A549 (cell line): ENCODE results near the gene DNAH1. TPM values are rescaled to one million over a fixed set of nuclear protein-coding genes. Genes with fewer than 3 reads are reported as not detected.

ENCODE experiments used
- ATAC-seq, 2 experiments: fragments of 200-7000 bp in 1 of 2; fragments of >200 bp in 1 of 2; cut with Nextera tagmentation in 1 of 2; cut with Tn5 transposase in 1 of 2; 3 replicates each; pipeline versions ENCODE4 v1.8.0 to v1.9.1; 2018 to 2020; ENCODE audit warnings: mild to moderate bottlenecking in 1 of 2, moderate library complexity in 1 of 2
- CTCF ChIA-PET: fragments of 300-600 bp; sonication (Branson Sonifier 250); formaldehyde crosslinking; extraction: SDS; loops from one replicate; lab custom pipeline; 2021; ENCODE audit warnings: antibody characterized with exemption, inconsistent platforms; lab: Yijun Ruan, JAX
- POLR2A ChIA-PET: fragments of 350-600 bp; formaldehyde crosslinking; extraction: SDS; loops from one replicate; lab custom pipeline; 2021; ENCODE audit warnings: antibody characterized with exemption, inconsistent platforms; lab: Yijun Ruan, JAX
- DNase-seq, 2 experiments: peaks; one replicate each; pipeline versions ENCODE4 v3.0.0 to v3.0.0-alpha.2; 2011 to 2016; ENCODE audit warnings: low read depth in 1 of 2, low spot score in 1 of 2
- FAIRE-seq: peaks from 2 replicates; lab custom pipeline; 2011; peaks lifted over from hg19 to GRCh38; lab: Jason Lieb, UNC
- H3K27ac ChIP-seq, 2 experiments: fragments of >200 bp; sonication (Bioruptor Twin); formaldehyde crosslinking; 3 replicates each; pipeline ENCODE4 v1.5.1; 2016 to 2017
- H3K4me1 ChIP-seq: fragments of >200 bp; sonication (Bioruptor Twin); formaldehyde crosslinking; 3 replicates; pipeline ENCODE4 v1.6.1; 2016
- H3K4me2 ChIP-seq: fragments of >200 bp; sonication (Bioruptor Twin); formaldehyde crosslinking; 3 replicates; pipeline ENCODE4 v1.6.1; 2016
- H3K4me3 ChIP-seq: fragments of >200 bp; sonication (Bioruptor Twin); formaldehyde crosslinking; 3 replicates; pipeline ENCODE4 v1.5.1; 2016
- H3K9me3 ChIP-seq: fragments of >200 bp; sonication (Bioruptor Twin); formaldehyde crosslinking; 3 replicates; pipeline ENCODE4 v1.6.1; 2016
- EHMT2 ChIP-seq: fragments of 200-600 bp; sonication (generic); IDR thresholded peaks from 2 replicates; pipeline ENCODE4 v1.6.1; 2016; ENCODE audit warnings: antibody characterized with exemption, low read depth, mild to moderate bottlenecking, moderate library complexity
- HOXB13 ChIP-seq: fragments of 250-450 bp; sonication (Bioruptor Pico); IDR thresholded peaks from 2 replicates; pipeline ENCODE4 v1.5.0; 2020; ENCODE audit warnings: low read depth, mild to moderate bottlenecking, moderate library complexity
- MYC ChIP-seq: IDR thresholded peaks from 2 replicates; pipeline ENCODE4 v1.6.1; 2012; ENCODE audit warnings: mild to moderate bottlenecking, inconsistent platforms, low read length, improper control_type of control experiment, borderline replicate concordance
- NR3C1 ChIP-seq: fragments of >200 bp; sonication (Bioruptor Twin); formaldehyde crosslinking; IDR thresholded peaks from 3 replicates; pipeline ENCODE4 v1.6.1; 2017
- RCOR1 ChIP-seq: fragments of 150-350 bp; IDR thresholded peaks from 2 replicates; pipeline ENCODE4 v1.6.1; 2014; ENCODE audit warnings: antibody characterized with exemption, low read length, low read depth
- RNF2 ChIP-seq: fragments of 200-600 bp; sonication (generic); IDR thresholded peaks from 2 replicates; pipeline ENCODE4 v1.6.1; 2016; ENCODE audit warnings: low read depth, mild to moderate bottlenecking, antibody characterized with exemption, moderate library complexity, borderline replicate concordance
- SMC3 ChIP-seq: fragments of >200 bp; sonication (Bioruptor Twin); formaldehyde crosslinking; IDR thresholded peaks from 3 replicates; pipeline ENCODE4 v1.6.1; 2018; ENCODE audit warnings: inconsistent platforms
- ZFP36 ChIP-seq: fragments of 450-650 bp; IDR thresholded peaks from 2 replicates; pipeline ENCODE4 v1.6.1; 2014; ENCODE audit warnings: borderline replicate concordance; ENCODE audit not compliant: partially characterized antibody
- ZSCAN20 ChIP-seq: fragments of 250-450 bp; sonication (Bioruptor Pico); IDR thresholded peaks from 2 replicates; pipeline ENCODE4 v1.8.0; 2022; ENCODE audit warnings: mild to moderate bottlenecking, moderate library complexity
- WGBS: methylation state at CpG from one replicate; pipeline ENCODE4 v1.1.6; 2017; ENCODE audit errors: missing lambda C conversion rate; 5-methylcytosine and 5-hydroxymethylcytosine counted together
- polyA plus RNA-seq, 4 experiments: library from polyadenylated mRNA; depleted of rRNA in 3 of 4; stranded (reverse); fragments of >200 nt; fragmentation: RNase III in 1 of 4; extraction: RNeasy Plus Mini Kit Qiagen cat#74134 plus additional on column Dnase treatment in 1 of 4; gene quantifications; 2 replicates in 3 of 4; 3 replicates in 1 of 4; pipeline ENCODE4 v1.2.3, GENCODE V29; 2011 to 2017
- TF ChIP-seq, protein P1 (sequence below): fragments of >200 bp; sonication (Bioruptor Twin); formaldehyde crosslinking; IDR thresholded peaks from 3 replicates; pipeline ENCODE4 v1.5.1; 2016
- TF ChIP-seq, protein P2 (sequence below): IDR thresholded peaks from 2 replicates; pipeline ENCODE4 v1.6.1; 2012
- TF ChIP-seq, protein P3 (sequence below): fragments of >200 bp; sonication (Bioruptor Twin); formaldehyde crosslinking; IDR thresholded peaks from 3 replicates; pipeline ENCODE4 v1.6.1; 2016
- TF ChIP-seq, protein P4 (sequence below): IDR thresholded peaks from 2 replicates; pipeline ENCODE4 v1.6.1; 2012
- TF ChIP-seq, protein P5 (sequence below): fragments of 250-450 bp; sonication (Bioruptor Pico); IDR thresholded peaks from 2 replicates; pipeline ENCODE4 v1.5.0; 2021; ENCODE audit warnings: mild to moderate bottlenecking, moderate library complexity, borderline replicate concordance
- TF ChIP-seq, protein P6 (sequence below): fragments of 150-350 bp; IDR thresholded peaks from 2 replicates; pipeline ENCODE4 v1.6.1; 2014; ENCODE audit warnings: low read depth, mild to moderate bottlenecking, low read length

Gene DNAH1
- polyA plus RNA-seq, 2 of the 4 experiments (the other 2 are of a cell fraction), result 0.65 to 1.6 TPM

DNA sequence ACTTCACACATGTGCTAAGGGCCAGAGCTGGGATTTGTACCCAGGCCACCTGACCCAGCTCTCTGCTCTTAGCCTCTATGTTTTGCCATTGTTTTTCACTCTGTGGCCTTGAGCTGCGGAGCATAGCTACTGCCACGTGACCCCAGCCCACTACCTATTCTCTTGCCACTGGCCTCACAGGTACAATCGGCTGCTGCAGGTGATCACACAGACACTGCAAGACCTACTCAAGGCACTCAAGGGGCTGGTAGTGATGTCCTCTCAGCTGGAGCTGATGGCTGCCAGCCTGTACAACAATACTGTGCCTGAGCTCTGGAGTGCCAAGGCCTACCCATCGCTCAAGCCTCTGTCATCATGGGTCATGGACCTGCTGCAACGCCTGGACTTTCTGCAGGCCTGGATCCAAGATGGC lies 82.6 kb downstream of the DNAH1 start:
- no peaks in the 10 kb centered on the region for H3K9me3 ChIP-seq
- no peak for FAIRE-seq
- ATAC-seq, result no peak
- no peak overlapping the region for H3K27ac ChIP-seq
- TF ChIP-seq EHMT2 (no peak), RNF2 (no peak), SMC3 (no peak), ZSCAN20 (CRISPR knock-in tag) (no peak), NR3C1 (no peak), RCOR1 (no peak), HOXB13 (CRISPR knock-in tag) (no peak)
- TF ChIP-seq, protein P1, sequence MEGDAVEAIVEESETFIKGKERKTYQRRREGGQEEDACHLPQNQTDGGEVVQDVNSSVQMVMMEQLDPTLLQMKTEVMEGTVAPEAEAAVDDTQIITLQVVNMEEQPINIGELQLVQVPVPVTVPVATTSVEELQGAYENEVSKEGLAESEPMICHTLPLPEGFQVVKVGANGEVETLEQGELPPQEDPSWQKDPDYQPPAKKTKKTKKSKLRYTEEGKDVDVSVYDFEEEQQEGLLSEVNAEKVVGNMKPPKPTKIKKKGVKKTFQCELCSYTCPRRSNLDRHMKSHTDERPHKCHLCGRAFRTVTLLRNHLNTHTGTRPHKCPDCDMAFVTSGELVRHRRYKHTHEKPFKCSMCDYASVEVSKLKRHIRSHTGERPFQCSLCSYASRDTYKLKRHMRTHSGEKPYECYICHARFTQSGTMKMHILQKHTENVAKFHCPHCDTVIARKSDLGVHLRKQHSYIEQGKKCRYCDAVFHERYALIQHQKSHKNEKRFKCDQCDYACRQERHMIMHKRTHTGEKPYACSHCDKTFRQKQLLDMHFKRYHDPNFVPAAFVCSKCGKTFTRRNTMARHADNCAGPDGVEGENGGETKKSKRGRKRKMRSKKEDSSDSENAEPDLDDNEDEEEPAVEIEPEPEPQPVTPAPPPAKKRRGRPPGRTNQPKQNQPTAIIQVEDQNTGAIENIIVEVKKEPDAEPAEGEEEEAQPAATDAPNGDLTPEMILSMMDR, result no peak
- TF ChIP-seq, protein P2, sequence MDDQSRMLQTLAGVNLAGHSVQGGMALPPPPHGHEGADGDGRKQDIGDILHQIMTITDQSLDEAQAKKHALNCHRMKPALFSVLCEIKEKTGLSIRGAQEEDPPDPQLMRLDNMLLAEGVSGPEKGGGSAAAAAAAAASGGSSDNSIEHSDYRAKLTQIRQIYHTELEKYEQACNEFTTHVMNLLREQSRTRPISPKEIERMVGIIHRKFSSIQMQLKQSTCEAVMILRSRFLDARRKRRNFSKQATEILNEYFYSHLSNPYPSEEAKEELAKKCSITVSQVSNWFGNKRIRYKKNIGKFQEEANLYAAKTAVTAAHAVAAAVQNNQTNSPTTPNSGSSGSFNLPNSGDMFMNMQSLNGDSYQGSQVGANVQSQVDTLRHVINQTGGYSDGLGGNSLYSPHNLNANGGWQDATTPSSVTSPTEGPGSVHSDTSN, result no peak
- TF ChIP-seq, protein P3, sequence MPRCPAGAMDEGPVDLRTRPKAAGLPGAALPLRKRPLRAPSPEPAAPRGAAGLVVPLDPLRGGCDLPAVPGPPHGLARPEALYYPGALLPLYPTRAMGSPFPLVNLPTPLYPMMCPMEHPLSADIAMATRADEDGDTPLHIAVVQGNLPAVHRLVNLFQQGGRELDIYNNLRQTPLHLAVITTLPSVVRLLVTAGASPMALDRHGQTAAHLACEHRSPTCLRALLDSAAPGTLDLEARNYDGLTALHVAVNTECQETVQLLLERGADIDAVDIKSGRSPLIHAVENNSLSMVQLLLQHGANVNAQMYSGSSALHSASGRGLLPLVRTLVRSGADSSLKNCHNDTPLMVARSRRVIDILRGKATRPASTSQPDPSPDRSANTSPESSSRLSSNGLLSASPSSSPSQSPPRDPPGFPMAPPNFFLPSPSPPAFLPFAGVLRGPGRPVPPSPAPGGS, result no peak
- TF ChIP-seq, protein P4, sequence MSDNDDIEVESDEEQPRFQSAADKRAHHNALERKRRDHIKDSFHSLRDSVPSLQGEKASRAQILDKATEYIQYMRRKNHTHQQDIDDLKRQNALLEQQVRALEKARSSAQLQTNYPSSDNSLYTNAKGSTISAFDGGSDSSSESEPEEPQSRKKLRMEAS, result no peak
- TF ChIP-seq, protein P5, sequence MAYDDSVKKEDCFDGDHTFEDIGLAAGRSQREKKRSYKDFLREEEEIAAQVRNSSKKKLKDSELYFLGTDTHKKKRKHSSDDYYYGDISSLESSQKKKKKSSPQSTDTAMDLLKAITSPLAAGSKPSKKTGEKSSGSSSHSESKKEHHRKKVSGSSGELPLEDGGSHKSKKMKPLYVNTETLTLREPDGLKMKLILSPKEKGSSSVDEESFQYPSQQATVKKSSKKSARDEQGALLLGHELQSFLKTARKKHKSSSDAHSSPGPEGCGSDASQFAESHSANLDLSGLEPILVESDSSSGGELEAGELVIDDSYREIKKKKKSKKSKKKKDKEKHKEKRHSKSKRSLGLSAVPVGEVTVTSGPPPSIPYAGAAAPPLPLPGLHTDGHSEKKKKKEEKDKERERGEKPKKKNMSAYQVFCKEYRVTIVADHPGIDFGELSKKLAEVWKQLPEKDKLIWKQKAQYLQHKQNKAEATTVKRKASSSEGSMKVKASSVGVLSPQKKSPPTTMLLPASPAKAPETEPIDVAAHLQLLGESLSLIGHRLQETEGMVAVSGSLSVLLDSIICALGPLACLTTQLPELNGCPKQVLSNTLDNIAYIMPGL, result no peak
- ChIA-PET POLR2A (no interaction called here), CTCF (interaction anchor here (0.9 to 2.8 kb wide), 4 partner anchors 9 to 13 kb away, joined by 3 to 9 read pairs (median 6); no protein-coding TSS in a partner anchor)
- DNase-seq, result no peak
- 90% methylated on average over 4 of the region's 5 CpGs for WGBS
- no peak overlapping the region for H3K4me3 ChIP-seq
- no peaks in the 10 kb centered on the region for H3K4me1 ChIP-seq
- H3K4me2 ChIP-seq, result no peak overlapping the region

DNA sequence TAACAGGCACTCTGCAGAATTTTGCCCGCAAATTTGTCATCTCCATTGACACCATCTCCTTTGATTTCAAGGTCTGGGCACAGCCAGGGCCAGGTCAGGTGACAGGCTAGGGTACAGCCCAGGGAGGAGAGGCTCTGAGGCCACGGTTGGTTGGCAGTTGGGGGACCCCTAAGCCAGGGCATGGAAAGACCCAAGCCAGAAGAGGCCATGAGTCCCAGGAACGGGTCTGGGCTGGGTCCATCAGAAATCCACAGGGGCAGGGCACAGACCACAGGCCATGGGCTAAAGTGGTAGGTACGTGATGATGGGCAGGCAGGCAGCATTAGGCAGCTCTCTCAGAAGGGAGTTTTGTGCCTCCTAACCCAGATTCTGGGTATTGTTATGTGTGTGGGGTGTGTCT lies 83.0 kb downstream of the DNAH1 start:
- ChIA-PET POLR2A (no interaction called here), CTCF (interaction anchor here (0.7 to 2.8 kb wide), 4 partner anchors 9 to 13 kb away, joined by 3 to 9 read pairs (median 5); no protein-coding TSS in a partner anchor)
- FAIRE-seq (no peak), DNase-seq (no peak), ATAC-seq (no peak)
- Histone ChIP-seq H3K4me1 (no peaks in the 10 kb centered on the region), H3K4me2 (no peak overlapping the region), H3K27ac (no peak overlapping the region), H3K9me3 (no peaks in the 10 kb centered on the region), H3K4me3 (no peak overlapping the region)
- 100% methylated on average over 2 of the region's 4 CpGs for WGBS
- TF ChIP-seq ZFP36, result peak; percentile 30
- TF ChIP-seq ZSCAN20 (CRISPR knock-in tag), result no peak
- no peak for TF ChIP-seq MYC
- TF ChIP-seq, protein P6, sequence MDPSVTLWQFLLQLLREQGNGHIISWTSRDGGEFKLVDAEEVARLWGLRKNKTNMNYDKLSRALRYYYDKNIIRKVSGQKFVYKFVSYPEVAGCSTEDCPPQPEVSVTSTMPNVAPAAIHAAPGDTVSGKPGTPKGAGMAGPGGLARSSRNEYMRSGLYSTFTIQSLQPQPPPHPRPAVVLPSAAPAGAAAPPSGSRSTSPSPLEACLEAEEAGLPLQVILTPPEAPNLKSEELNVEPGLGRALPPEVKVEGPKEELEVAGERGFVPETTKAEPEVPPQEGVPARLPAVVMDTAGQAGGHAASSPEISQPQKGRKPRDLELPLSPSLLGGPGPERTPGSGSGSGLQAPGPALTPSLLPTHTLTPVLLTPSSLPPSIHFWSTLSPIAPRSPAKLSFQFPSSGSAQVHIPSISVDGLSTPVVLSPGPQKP, result no peak
- TF ChIP-seq, all 56 proteins: peak for 1
